ENCODE measurements around the gene DAB2IP.

DNA sequence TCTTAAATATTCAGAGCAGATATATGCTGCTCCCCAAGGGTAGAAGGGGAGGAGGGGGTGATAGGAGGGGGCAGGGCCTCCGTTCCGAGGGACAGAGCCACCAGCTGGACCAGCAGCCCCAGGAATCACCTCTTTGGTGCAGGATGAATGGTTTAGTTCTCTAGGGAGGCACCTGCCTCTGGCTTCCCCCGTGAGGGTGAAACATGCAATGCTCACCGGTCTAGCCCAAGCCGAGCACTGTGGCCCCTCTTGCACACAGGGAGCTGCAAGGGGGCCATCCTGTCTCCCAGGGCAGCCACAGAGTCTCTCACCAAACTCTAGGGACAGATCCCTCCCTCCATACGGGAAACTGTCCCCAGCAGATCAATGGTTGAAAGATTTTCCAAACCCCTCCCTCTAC is 163.7 kb downstream of the DAB2IP start:
- TF ChIP-seq, protein P1, sequence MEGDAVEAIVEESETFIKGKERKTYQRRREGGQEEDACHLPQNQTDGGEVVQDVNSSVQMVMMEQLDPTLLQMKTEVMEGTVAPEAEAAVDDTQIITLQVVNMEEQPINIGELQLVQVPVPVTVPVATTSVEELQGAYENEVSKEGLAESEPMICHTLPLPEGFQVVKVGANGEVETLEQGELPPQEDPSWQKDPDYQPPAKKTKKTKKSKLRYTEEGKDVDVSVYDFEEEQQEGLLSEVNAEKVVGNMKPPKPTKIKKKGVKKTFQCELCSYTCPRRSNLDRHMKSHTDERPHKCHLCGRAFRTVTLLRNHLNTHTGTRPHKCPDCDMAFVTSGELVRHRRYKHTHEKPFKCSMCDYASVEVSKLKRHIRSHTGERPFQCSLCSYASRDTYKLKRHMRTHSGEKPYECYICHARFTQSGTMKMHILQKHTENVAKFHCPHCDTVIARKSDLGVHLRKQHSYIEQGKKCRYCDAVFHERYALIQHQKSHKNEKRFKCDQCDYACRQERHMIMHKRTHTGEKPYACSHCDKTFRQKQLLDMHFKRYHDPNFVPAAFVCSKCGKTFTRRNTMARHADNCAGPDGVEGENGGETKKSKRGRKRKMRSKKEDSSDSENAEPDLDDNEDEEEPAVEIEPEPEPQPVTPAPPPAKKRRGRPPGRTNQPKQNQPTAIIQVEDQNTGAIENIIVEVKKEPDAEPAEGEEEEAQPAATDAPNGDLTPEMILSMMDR (IDR thresholded peaks at IDR 0.05), result no peak
- TF ChIP-seq POLR2A (IDR thresholded peaks at IDR 0.05) (no peak), POLR2AphosphoS5 (IDR thresholded peaks at IDR 0.05) (no peak)

All from upper lobe of left lung (tissue), 4 donors.